SK-N-SH (cell line): ENCODE measurements around the gene DUOX2. TPM values are rescaled to one million over a fixed set of nuclear protein-coding genes. Genes with fewer than 3 reads are reported as not detected.
"Not testable (repeated sequence)": the region's sequence is repeated elsewhere in the genome, so short reads cannot be mapped to it uniquely, and the experiment has no call there.

ENCODE experiments used
- CTCF ChIA-PET: fragments of 300-600, 350-600 bp; formaldehyde crosslinking; extraction: SDS; loops from one replicate; lab custom pipeline; 2021; lab: Yijun Ruan, JAX
- POLR2A ChIA-PET: fragments of 350-600 bp; sonication (Branson Sonifier 250); formaldehyde crosslinking; extraction: SDS; loops from one replicate; lab custom pipeline; 2020; ENCODE audit warnings: antibody characterized with exemption, inconsistent platforms; lab: Yijun Ruan, JAX
- DNase-seq: peaks from one replicate; pipeline ENCODE4 v3.0.0; 2012
- H2AFZ ChIP-seq: fragments of 200-600 bp; sonication (generic); 2 replicates; pipeline ENCODE4 v1.8.1; 2016; ENCODE audit warnings: antibody characterized with exemption, mild to moderate bottlenecking, low read depth
- H3F3A ChIP-seq: fragments of 200-600 bp; sonication (generic); replicated peaks from 2 replicates; pipeline ENCODE3; 2016; ENCODE audit warnings: antibody characterized with exemption, mild to moderate bottlenecking; ENCODE audit not compliant: insufficient read depth
- H3K27ac ChIP-seq, 2 experiments: fragments of 200-500 bp in 1 of 2; fragments of 200-600 bp in 1 of 2; sonication (Bioruptor generic) in 1 of 2; sonication (generic), shearing (Covaris generic) in 1 of 2; 2 replicates each; pipeline versions ENCODE4 v1.5.1 to v1.6.1; 2014 to 2016; ENCODE audit warnings: low read depth in 2 of 2, inconsistent platforms in 1 of 2, low read length in 1 of 2, mild to moderate bottlenecking in 1 of 2, mixed read lengths in 1 of 2
- H3K27me3 ChIP-seq: fragments of 200-600 bp; sonication (generic), shearing (Covaris generic); 2 replicates; pipeline ENCODE4 v1.6.1; 2016; ENCODE audit warnings: mixed run types; ENCODE audit not compliant: insufficient read depth
- H3K36me3 ChIP-seq, 2 experiments: fragments of 200-500 bp in 1 of 2; fragments of 200-600 bp in 1 of 2; sonication (Bioruptor generic) in 1 of 2; sonication (generic) in 1 of 2; replicated peaks in 1 of 2; 2 replicates each; pipeline versions ENCODE3 to v1.5.1; 2014 to 2016; ENCODE audit warnings: low read length in 1 of 2, mild to moderate bottlenecking in 1 of 2; ENCODE audit not compliant: insufficient read depth in 2 of 2, control insufficient read depth in 1 of 2
- H3K4me1 ChIP-seq, 2 experiments: fragments of 200-500 bp in 1 of 2; fragments of 200-600 bp in 1 of 2; sonication (Bioruptor generic) in 1 of 2; sonication (generic), shearing (Covaris generic) in 1 of 2; 2 replicates each; pipeline versions ENCODE4 v1.5.1 to v1.6.1; 2014 to 2016; ENCODE audit warnings: low read depth in 1 of 2, low read length in 1 of 2, mixed run types in 1 of 2; ENCODE audit not compliant: insufficient read depth in 2 of 2, control insufficient read depth in 1 of 2
- H3K4me2 ChIP-seq: fragments of 200-600 bp; sonication (generic), shearing (Covaris generic); 2 replicates; pipeline ENCODE4 v1.6.1; 2017; ENCODE audit warnings: mixed run types
- H3K4me3 ChIP-seq, 2 experiments: fragments of 200-500 bp in 1 of 2; fragments of 200-600 bp in 1 of 2; sonication (Bioruptor generic) in 1 of 2; sonication (generic), shearing (Covaris generic) in 1 of 2; 2 replicates each; pipeline versions ENCODE4 v1.5.1 to v1.8.1; 2014 to 2016; ENCODE audit warnings: low read depth in 2 of 2, inconsistent platforms in 1 of 2, low read length in 1 of 2, mild to moderate bottlenecking in 1 of 2, mixed read lengths in 1 of 2, moderate library complexity in 1 of 2
- H3K79me2 ChIP-seq: fragments of 200-600 bp; sonication (generic); 2 replicates; pipeline ENCODE4 v1.8.1; 2017; ENCODE audit warnings: mild to moderate bottlenecking; ENCODE audit not compliant: insufficient read depth
- H3K9ac ChIP-seq: fragments of 200-600 bp; sonication (generic); 2 replicates; pipeline ENCODE4 v1.6.1; 2017; ENCODE audit warnings: mixed run types
- H3K9me2 ChIP-seq: fragments of 200-600 bp; sonication (generic); 2 replicates; pipeline ENCODE4 v1.6.1; 2017; ENCODE audit warnings: mixed run types
- H3K9me3 ChIP-seq: fragments of 200-600 bp; sonication (generic); 2 replicates; pipeline ENCODE4 v1.6.1; 2017; ENCODE audit warnings: mixed run types, mild to moderate bottlenecking, moderate library complexity
- H4K20me1 ChIP-seq: fragments of 200-600 bp; sonication (generic); 2 replicates; pipeline ENCODE4 v1.6.1; 2017; ENCODE audit warnings: mild to moderate bottlenecking, mixed run types; ENCODE audit not compliant: insufficient read depth
- CHD2 ChIP-seq: fragments of 150-350 bp; IDR thresholded peaks from 2 replicates; pipeline ENCODE4 v1.6.1; 2018; ENCODE audit warnings: low read length; ENCODE audit not compliant: partially characterized antibody
- CTCF ChIP-seq: fragments of 200-600 bp; sonication (generic); IDR thresholded peaks from 2 replicates; pipeline ENCODE4 v1.6.1; 2017; ENCODE audit warnings: antibody characterized with exemption, mild to moderate bottlenecking, moderate library complexity
- ELF1 ChIP-seq: IDR thresholded peaks from 2 replicates; pipeline ENCODE4 v1.4.0; 2012
- FOXJ3 ChIP-seq: sonication (generic); formaldehyde crosslinking; IDR thresholded peaks from 2 replicates; pipeline ENCODE4 v1.5.1; 2020; ENCODE audit warnings: mild to moderate bottlenecking, missing genetic modification reagents
- GABPA ChIP-seq: IDR thresholded peaks from 2 replicates; pipeline ENCODE4 v1.4.0; 2012; ENCODE audit warnings: low read depth, mild to moderate bottlenecking
- MXI1 ChIP-seq: IDR thresholded peaks from 2 replicates; pipeline ENCODE4 v1.6.1; 2012; ENCODE audit warnings: mild to moderate bottlenecking, low read depth, low read length, improper control_type of control experiment
- RCOR1 ChIP-seq: fragments of 150-350 bp; IDR thresholded peaks from 2 replicates; pipeline ENCODE4 v1.6.1; 2017; ENCODE audit warnings: antibody characterized with exemption, low read length
- RXRA ChIP-seq: IDR thresholded peaks from 2 replicates; pipeline ENCODE4 v1.4.0; 2012; ENCODE audit warnings: low read depth, mild to moderate bottlenecking, borderline replicate concordance
- SIN3A ChIP-seq: IDR thresholded peaks from 2 replicates; pipeline ENCODE4 v1.6.1; 2012; ENCODE audit warnings: low read depth, mild to moderate bottlenecking, low read length, moderate library complexity, borderline replicate concordance
- SMC3 ChIP-seq: IDR thresholded peaks from 2 replicates; pipeline ENCODE4 v1.6.1; 2012; ENCODE audit warnings: low read depth, low read length, improper control_type of control experiment
- TCF12 ChIP-seq: IDR thresholded peaks from 2 replicates; pipeline ENCODE4 v1.4.0; 2012
- USF1 ChIP-seq: IDR thresholded peaks from 2 replicates; pipeline ENCODE4 v1.4.0; 2012; ENCODE audit warnings: low read depth, borderline replicate concordance
- WGBS: methylation state at CpG from one replicate; pipeline ENCODE4 v1.1.6; 2017; ENCODE audit warnings: low lambda C conversion rate; 5-methylcytosine and 5-hydroxymethylcytosine counted together
- polyA plus RNA-seq, 3 experiments: library from polyadenylated mRNA; depleted of rRNA; stranded (reverse); fragments of >200 nt; gene quantifications; 2 replicates each; pipeline ENCODE4 v1.2.3, GENCODE V29; 2012
- TF ChIP-seq, protein P1 (sequence below): IDR thresholded peaks from 2 replicates; pipeline ENCODE4 v1.4.0; 2012; ENCODE audit warnings: low read depth, borderline replicate concordance
- TF ChIP-seq, protein P2 (sequence below): fragments of 150-350 bp; IDR thresholded peaks from 2 replicates; pipeline ENCODE4 v1.6.1; 2016; ENCODE audit warnings: mild to moderate bottlenecking, low read depth, low read length

The DUOX2 gene
- polyA plus RNA-seq, 1 of the 3 experiments (the other 2 are of a cell fraction), result not detected

DNA sequence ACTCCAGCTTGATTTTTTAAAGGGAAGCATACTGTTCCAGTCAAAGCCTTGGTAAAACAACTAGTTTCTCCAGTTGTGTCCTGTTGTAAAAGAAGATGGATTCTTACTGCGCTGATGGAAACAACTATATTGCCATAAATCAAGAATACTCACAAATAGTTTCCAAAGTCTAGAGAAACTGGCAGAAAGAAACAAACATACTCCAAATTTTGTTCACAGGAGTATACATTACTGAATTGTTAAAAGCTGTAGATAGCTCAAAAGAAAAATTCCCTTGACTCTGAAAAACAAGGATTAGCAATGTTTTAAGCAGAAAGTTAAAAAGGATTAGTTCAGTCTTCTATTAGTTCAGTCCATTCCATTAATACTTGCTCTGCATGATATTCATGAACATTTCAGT lies 63.4 kb downstream of the DUOX2 start:
- Histone ChIP-seq H2AFZ (no peak overlapping the region), H3K4me2 (no peak overlapping the region)
- CTCF ChIA-PET, result interaction anchor here (1.4 kb wide), 2 partner anchors 14 to 68 kb away, joined by 4 to 5 read pairs; no protein-coding TSS in a partner anchor

DNA sequence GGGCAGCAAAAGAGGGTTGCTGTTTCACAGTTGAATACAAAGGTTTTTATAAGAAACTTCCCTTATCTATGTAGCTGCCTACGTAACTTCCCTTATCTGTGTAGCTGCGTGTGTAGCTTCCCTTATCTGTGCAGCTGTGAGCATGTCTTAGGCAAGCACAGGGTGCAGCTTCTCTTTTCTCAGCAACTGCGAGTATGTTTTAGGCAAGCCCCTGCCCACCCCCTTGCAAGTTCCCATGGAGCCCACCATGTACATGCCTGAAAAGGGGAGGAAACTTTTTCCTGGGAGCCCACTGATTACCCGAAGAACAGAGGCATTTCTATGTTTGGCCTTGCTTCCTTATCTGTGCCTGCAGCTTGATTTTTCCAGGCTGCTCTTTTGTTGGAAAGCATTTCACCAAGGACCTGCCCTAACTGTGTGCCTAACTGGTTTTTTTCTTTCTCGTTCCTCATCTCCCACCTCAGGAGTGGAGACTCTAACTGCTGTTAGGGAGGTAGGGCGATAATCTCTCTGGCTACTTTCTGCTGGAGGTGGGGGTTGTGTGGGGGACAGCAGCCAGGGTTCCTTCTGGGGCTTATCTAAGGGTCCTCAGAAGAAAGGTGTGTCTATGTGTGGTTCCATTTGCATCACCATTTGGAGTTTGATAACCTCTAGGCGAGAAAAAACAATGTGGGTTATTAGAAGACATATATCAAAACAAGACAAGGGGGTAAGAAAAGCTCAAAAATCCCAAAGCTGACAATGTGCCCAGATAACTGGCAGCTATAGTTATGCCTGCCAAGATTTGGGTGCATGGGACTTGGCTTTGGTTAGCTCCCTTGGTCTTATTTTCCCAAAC lies 65.0 kb downstream of the DUOX2 start:
- H3K9ac ChIP-seq, result no peak overlapping the region
- H3K79me2 ChIP-seq, result no peaks in the 10 kb centered on the region
- H3K9me2 ChIP-seq, result no peaks in the 10 kb centered on the region
- no peaks in the 10 kb centered on the region for H3K4me1 ChIP-seq
- DNase-seq, result no peak
- H3K9me3 ChIP-seq, result no peaks in the 10 kb centered on the region
- no peaks in the 10 kb centered on the region for H3F3A ChIP-seq
- no peaks in the 10 kb centered on the region for H3K27me3 ChIP-seq
- WGBS, result 93% methylated on average over 7 of the region's 7 CpGs
- H4K20me1 ChIP-seq, result no peaks in the 10 kb centered on the region
- TF ChIP-seq RCOR1 (no peak), MXI1 (no peak), SIN3A (no peak), FOXJ3 (no peak), TCF12 (no peak), RXRA (no peak), USF1 (no peak), CHD2 (no peak), SMC3 (no peak), ELF1 (no peak), CTCF (no peak)
- TF ChIP-seq, protein P1, sequence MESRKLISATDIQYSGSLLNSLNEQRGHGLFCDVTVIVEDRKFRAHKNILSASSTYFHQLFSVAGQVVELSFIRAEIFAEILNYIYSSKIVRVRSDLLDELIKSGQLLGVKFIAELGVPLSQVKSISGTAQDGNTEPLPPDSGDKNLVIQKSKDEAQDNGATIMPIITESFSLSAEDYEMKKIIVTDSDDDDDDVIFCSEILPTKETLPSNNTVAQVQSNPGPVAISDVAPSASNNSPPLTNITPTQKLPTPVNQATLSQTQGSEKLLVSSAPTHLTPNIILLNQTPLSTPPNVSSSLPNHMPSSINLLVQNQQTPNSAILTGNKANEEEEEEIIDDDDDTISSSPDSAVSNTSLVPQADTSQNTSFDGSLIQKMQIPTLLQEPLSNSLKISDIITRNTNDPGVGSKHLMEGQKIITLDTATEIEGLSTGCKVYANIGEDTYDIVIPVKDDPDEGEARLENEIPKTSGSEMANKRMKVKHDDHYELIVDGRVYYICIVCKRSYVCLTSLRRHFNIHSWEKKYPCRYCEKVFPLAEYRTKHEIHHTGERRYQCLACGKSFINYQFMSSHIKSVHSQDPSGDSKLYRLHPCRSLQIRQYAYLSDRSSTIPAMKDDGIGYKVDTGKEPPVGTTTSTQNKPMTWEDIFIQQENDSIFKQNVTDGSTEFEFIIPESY, result no peak
- TF ChIP-seq, protein P2, sequence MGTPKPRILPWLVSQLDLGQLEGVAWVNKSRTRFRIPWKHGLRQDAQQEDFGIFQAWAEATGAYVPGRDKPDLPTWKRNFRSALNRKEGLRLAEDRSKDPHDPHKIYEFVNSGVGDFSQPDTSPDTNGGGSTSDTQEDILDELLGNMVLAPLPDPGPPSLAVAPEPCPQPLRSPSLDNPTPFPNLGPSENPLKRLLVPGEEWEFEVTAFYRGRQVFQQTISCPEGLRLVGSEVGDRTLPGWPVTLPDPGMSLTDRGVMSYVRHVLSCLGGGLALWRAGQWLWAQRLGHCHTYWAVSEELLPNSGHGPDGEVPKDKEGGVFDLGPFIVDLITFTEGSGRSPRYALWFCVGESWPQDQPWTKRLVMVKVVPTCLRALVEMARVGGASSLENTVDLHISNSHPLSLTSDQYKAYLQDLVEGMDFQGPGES, result no peak
- H3K27ac ChIP-seq, result no peak overlapping the region
- peaks cover 5 to 12% of the 10 kb centered on the region in 2 experiments for H3K36me3 ChIP-seq
- H2AFZ ChIP-seq, result no peak overlapping the region
- ChIA-PET CTCF (interaction anchor here (0.6 to 2.3 kb wide), 3 partner anchors 12 to 69 kb away, joined by 3 to 7 read pairs (median 4); no protein-coding TSS in a partner anchor), POLR2A (no interaction called here)
- H3K4me3 ChIP-seq, result no peak overlapping the region
- no peak overlapping the region for H3K4me2 ChIP-seq

More for the DNA sequence above, 63.4 kb downstream of the DUOX2 start:
- H3F3A ChIP-seq, result no peaks in the 10 kb centered on the region
- H3K9ac ChIP-seq, result no peak overlapping the region
- no peaks in the 10 kb centered on the region for H3K9me2 ChIP-seq
- peaks cover 5 to 12% of the 10 kb centered on the region in 2 experiments for H3K36me3 ChIP-seq
- TF ChIP-seq USF1 (no peak), GABPA (no peak), TCF12 (no peak)
- 100% methylated on average over 1 of the region's 1 CpG for WGBS
- no peak overlapping the region for H3K27ac ChIP-seq
- H3K4me1 ChIP-seq, result no peaks in the 10 kb centered on the region
- no peaks in the 10 kb centered on the region for H4K20me1 ChIP-seq
- H3K9me3 ChIP-seq, result no peaks in the 10 kb centered on the region
- no peak for DNase-seq
- H3K4me3 ChIP-seq, result no peak overlapping the region
- POLR2A ChIA-PET, result no interaction called here
- H3K27me3 ChIP-seq, result no peaks in the 10 kb centered on the region
- no peaks in the 10 kb centered on the region for H3K79me2 ChIP-seq

DNA sequence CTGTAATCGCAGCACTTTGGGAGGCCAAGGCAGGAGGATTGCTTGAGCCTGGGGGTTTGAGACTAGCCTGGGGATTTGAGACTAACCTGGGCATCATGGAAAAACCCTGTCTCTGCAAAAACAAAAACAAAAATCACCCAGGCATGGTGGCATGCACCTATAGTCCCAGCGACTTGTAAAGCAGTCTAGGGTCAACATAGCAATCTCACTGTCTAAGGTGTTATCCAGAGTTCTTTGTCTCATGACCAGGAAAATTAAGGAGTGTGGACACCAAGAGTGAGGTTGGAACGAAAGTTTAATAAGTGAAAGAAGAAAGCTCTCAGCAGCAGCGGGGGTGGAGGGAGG lies 65.6 kb downstream of the DUOX2 start:
- H3K9me3 ChIP-seq, H3F3A ChIP-seq, H2AFZ ChIP-seq, H3K9ac ChIP-seq, H3K4me1 ChIP-seq, DNase-seq, POLR2A ChIA-PET, H3K4me2 ChIP-seq, H3K9me2 ChIP-seq, H3K27me3 ChIP-seq, H4K20me1 ChIP-seq, H3K79me2 ChIP-seq, H3K4me3 ChIP-seq, H3K27ac ChIP-seq: not testable (repeated sequence)
- CTCF ChIA-PET, result interaction anchor here (0.6 to 2.3 kb wide), 2 partner anchors 20 to 70 kb away, joined by 3 to 7 read pairs; no protein-coding TSS in a partner anchor
- 95% methylated on average over 4 of the region's 4 CpGs for WGBS
- peaks cover 5 to 12% of the 10 kb centered on the region in 2 experiments for H3K36me3 ChIP-seq
